Measurements from ENCODE around the gene CLDN5. TPM values are rescaled to one million over a fixed set of nuclear protein-coding genes. Genes with fewer than 3 reads are reported as not detected.

The CLDN5 gene
- polyA plus RNA-seq, 1 donor: 51.5 TPM

- no peak for DNase-seq (ENCODE audit: low read depth)
These were observed 19.1 kb downstream of the CLDN5 start for GRCh38 chr22:19504900-19505734.

DNA sequence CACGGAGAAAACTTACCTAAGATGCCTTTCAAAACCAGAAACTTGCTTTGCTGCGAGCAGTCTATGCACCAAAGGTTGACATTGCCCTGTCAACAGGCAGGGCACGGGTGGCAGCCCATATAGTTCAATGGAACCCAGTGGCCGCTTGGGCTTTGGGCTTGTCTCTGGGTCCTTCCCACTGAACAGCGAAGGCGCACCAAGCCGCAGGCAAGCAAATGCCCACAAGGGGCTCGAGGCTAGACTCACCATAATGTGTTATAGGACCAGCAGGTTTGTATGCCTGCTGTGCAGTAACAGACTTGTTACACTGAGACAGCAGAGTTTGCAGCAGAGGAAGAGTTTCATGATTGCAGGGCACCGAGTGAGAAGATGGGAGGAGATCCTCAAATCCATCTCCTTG lies 20.3 kb downstream of the CLDN5 start:
- DNase-seq (ENCODE audit: low read depth): no peak

GRCh38 chr22:19503367-19503766 lies 20.8 kb downstream of the CLDN5 start:
- DNase-seq (ENCODE audit: low read depth): no peak

DNA sequence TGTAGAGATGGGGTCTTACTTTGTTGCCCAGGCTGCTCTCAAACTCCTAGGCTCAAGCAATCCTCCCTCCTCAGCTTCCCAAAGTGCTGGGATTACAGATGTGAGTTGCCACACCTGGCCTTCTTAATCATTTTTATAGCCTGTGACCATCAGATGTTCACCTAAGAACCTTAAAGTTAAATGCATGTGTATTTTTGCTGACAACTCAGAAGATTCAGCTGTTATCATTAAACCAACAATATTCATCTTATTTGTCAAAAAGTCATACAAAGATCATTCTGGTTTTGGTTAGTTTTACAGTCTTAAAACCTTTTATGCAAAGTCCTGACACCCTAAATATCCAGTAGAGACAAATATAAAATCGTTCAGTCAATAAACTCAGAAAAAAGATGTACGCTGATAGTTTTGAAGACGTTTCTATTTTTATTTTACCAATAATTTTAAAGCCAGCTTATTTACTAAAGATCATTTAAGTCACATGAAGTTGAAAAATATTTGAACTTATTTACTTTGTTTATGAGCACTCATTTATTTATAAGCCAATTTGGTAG lies 22.2 kb downstream of the CLDN5 start:
- no peak for DNase-seq (ENCODE audit: low read depth)

DNA sequence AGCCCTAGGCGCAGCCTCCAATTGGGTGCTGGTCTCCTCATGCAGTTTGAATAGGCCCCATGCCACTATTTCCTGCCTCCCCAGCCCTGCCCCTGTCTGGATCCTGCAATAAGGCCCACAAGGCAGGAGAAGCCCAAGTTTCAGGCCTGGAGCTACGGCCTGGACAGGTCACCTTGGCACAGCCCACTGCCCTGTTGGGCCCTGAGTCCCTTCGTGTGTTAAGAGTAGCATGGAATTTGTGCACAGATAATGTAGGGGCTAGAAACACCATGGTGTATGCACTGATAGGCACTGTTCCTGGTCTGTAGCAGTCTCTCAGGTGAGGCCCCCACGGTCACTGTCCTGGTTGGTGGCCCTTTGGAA lies 24.3 kb downstream of the CLDN5 start:
- no peak for DNase-seq (ENCODE audit: low read depth)

DNA sequence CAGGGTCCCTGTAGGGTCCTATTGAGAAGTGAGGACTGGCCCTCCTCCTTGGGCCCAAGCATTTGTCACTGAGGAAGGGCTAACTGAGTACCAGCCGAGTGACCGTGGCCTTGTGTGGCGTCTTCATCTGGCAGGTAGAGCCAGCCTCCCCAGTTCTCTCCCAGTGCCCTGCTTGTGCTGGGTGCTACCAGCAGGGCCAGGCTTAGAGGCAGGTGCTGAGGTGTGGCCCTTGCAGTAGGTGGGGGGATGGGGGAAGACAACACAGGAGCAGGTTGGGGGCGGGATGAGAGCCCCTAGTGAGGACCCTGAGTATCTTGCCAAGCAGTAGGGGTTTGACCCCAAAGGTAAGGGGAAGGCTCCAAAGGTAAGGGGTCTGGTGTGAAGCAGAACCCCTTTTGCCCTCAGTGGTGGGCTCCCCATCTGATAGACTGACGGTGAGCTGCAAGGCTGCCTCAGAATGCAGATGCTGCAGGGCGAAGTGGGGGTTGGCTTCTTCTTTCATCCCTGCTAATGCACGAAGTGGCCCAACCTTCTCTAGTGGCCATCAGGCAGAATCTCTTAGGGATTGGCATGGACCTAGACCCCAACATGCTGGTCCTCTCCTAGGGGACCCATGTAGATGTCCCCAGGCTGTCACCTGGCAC lies 24.9 kb downstream of the CLDN5 start:
- no peak for DNase-seq (ENCODE audit: low read depth)

DNA sequence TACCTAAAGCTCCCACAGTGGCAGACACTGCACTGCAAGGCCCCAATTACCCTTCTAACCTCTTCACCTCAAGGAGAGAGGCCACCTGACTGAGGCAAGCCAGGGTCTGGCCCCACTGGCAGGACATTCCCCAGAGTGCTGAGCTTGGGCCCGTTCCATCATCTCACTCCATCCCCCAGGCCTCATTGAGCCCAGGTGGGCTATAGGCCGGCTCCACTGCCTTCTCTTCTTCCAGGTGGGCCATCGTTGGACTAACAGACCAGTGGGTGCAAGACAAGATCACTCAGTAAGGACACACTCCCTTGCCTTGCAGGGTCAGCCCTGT lies 25.4 kb downstream of the CLDN5 start:
- no peak for DNase-seq (ENCODE audit: low read depth)

DNA sequence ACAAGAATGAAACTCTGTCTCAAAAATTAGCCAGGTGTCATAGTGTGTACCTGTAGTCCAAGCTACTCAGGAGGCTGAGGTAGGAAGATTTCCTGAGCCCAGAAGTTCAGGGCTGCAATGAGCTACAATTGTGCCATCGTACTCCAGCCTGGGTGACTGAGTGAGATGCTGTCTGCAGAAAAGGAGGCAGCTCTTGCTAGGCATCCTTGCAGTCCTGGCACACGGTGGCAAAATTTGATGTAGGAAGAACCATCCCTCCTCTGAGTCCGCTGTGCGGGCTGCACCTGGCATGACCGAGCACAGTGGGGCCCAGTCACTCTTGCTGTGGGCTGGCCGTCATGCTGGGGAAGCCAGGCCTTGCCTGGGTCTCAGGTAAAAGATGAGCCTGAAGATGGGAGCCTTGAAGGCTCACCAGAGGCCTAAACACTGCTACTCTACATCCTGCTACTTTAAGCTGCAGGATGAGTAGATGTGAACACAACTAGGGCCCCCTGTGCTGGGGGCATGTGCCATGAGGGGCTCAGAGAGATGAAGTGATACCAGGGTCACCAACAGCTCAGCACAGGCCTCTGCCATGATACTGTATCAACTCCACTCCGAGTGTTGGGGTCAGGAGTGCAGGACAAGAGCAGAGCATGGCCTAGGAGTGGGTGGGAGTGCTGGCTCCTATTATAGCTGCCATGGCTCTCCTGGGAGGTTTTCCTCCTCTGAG lies 25.9 kb downstream of the CLDN5 start:
- no peak for DNase-seq (ENCODE audit: low read depth)

DNA sequence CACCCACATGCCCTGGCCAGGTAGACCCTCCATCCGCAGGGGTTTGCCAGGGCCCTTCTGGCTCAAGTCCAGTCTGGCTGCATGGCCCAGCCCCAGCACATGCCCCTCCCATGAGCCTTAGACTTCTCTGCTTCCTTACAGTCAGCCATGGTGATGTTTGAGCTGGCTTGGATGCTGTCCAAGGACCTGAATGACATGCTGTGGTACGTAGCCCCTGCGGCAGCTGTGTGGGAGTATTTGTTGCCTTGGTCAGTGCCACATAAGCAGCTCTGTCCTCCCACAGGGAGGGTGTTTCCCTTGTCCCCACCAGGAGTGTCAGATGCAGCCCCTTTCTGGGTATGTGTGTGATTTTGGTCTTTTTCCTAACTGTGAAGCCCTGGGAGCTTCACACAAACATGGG lies 27.0 kb downstream of the CLDN5 start:
- no peak for DNase-seq (ENCODE audit: low read depth)

DNA sequence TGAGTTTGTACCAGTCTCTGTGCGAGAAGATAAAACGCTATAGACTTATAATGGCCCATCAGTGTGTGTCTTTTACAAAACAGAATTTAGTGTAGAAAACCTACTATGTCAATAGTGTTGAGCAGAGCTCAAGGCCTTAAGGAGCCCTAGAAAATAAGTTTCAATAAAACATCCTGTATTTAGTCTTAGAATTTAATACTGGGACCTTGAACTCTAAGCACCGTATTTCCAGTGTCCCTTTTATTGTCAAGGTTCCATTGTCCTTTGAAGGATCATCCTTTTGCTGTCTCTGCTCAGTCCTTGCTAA lies 27.9 kb downstream of the CLDN5 start:
- no peak for DNase-seq (ENCODE audit: low read depth)

DNA sequence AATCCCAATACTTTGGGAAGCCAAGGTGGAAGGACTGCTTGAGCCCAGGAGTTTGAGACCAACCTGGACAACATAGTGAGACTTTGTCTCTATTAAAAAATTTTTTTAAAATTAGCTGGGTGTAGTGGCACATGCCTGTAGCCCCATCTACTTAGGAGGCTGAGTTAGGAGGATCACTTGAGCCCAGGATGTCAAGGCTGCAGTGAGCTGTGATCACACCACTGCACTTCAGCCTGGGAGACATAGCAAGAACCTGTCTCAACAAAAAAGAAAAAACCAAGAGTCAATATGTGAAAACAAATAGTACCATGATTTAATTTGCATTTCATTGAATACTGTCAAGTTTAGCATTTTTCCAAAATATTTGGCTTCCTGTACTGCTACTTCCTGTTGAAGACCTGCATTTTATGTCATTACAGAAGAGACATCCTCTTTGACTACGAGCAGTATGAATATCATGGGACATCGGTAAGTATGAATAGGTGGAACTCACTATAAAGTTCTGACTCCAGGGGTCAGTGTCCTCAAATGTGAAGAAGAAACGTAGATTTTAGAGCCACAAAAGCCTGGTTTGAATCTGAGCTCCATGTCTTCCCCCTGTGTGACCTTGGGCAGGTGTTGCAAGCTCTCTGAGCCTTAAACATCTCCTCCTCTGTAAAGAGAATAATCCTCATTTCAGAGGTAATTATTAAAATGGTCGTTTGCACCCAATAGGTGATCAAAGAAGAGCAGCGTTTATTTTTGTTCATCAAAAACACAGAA lies 28.5 kb downstream of the CLDN5 start:
- DNase-seq (ENCODE audit: low read depth): no peak

DNA sequence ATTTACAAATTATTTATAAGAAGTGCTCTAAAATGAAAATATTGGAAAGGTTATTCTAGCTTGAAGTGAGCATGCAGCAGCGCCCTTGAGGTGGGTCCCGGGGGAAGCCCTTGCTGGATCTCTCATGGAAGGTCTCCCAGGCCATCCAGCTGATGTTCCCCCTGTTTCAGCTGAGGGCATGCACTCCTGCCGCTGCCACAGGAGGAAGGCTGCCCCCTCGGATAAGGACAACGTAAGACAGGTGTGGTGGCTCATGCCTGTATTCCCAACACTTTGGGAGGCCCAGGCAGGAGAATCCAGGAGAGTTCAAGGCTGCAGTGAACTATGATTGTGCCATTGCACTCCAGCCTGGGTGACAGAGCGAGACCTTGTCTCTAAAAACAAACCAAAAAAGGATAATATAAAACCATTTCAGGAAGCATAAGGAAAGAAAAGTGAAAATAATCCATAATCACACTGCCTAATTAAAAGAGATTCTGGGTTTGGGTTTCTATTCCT lies 29.5 kb downstream of the CLDN5 start:
- no peak for DNase-seq (ENCODE audit: low read depth)

GRCh38 chr22:19494001-19494560 lies 30.1 kb downstream of the CLDN5 start:
- DNase-seq (ENCODE audit: low read depth): no peak

DNA sequence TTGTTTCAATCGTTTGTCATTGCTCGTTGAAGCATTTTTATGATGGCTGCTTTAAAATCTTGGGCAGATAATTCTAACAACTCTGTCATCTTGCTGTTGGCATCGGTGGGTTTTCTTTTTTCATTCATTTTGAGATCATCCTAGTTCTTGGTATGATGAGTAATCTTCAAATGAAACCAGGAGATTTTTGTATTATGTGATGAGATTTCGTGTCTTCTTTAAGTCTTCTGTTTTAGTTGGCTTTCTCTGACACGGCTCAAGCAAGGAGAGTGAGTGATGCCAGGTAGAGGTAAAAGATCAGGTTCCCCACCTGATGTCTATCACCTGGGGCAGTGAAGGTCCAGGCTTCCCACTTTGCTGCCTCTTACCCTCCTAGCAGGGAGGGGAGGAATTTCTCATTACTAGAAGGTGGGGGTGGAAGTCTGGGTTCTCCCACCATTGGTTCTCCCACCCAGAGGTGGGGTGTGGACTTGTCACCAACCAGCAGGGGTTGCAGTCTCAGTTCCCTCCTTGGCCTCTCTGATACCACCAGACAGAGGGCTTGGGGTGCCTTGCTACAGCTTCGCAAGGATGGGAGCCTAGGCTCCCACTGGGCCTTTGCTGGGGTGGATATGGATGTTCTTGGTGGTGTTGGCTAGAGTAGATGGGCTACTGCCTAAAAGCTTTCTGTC lies 31.6 kb downstream of the CLDN5 start:
- no peak for DNase-seq (ENCODE audit: low read depth)

DNA sequence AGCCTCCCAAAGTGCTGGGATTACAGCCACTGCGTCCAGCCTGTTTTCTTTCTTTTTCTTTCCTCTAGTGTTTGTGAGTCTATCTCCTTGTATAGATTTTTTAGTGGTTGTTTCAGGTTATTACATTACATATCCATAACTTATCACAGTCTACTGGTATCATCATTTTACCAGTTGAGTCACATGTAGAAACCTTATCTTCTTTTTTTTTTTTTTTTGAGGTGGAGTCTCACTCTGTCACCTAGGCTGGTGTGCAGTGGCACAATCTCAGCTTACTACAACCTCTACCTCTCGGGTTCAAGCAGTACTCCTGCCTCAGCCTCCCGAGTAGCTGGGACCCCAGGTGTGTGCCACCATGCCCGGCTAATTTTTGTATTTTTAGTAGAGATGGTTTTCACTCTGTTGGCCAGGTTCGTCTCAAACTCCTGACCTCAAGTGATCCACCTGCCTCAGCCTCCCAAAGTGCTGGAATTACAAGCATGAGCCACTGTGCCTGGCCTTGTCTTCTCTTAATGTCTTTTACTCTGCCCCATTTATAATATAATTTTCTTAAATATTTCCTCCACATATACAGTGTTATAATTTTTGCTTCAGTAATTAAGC lies 33.5 kb downstream of the CLDN5 start:
- DNase-seq (ENCODE audit: low read depth): no peak

- DNase-seq (ENCODE audit: low read depth): no peak
These were observed 35.0 kb downstream of the CLDN5 start for GRCh38 chr22:19488884-19489843.

- no peak for DNase-seq (ENCODE audit: low read depth)
These were observed 35.9 kb downstream of the CLDN5 start for GRCh38 chr22:19488285-19488684.

DNA sequence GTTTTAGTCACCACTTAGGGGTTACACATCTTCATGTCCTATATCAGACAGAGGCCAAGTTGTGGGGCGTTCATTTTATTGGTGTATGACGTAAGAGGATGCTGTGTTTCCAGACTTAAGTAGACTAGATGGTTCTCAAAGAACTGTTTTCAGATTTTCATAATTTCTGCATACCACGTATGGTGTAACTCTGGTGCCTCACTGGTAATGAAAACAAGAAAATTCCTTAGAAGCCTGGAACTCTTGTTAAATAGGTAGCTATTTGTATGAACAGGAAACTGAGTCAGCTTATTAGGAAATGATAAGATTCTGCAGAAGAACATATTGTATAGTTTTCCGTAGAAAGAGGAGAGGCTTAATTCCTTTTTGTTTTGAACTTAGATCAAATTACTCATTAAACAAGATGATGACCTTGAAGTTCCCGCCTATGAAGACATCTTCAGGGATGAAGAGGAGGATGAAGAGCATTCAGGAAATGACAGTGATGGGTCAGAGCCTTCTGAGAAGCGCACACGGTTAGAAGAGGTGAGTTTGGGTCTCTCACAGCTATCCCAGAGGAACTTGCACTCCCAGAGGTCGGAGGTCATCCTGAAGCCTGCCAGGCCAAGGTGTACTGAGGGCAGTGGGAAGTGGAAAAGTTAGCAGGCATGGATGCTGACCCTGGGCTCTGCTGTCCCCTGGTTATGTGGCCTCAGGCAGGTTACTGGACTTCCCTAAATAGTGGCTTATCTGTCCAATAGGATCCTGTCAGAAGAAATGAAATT lies 40.5 kb downstream of the CLDN5 start:
- no peak for DNase-seq (ENCODE audit: low read depth)

DNA sequence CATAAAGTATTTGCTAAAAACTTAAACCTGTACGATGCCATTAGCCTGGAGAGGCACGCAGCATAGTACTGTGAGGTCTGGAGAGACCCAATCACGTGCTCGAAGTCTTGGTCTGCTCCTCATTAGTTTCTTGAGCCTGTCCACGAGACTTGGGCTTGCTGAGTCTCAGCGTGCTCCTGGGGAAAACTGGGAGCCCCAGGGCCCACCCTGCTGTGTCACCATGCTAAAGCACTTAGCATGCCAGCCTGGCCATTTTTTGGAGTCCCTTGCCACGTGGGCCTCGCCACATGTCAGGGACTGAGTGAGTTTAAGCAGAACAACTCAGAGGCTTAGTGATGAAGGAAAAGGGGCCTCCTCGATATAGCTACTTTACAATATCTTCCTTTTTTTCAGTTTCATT lies 41.9 kb downstream of the CLDN5 start:
- no peak for DNase-seq (ENCODE audit: low read depth)
